Pancreas (tissue), 10 donors: ENCODE data around the gene SDS. TPM values are rescaled to one million over a fixed set of nuclear protein-coding genes. Genes with fewer than 3 reads are reported as not detected.

Source experiments
- ATAC-seq, 4 donors: fragments of 200-7000 bp; cut with Tn5 transposase; one replicate each; pipeline versions ENCODE4 v1.8.0 to v1.9.1; 2020; ENCODE audit warnings: mild to moderate bottlenecking in 4 of 4, moderate library complexity in 4 of 4
- DNase-seq, 6 donors: peaks; one replicate each; pipeline ENCODE4 v3.0.0-alpha.2; 2020
- FAIRE-seq: peaks from 2 replicates; lab custom pipeline; 2012; peaks lifted over from hg19 to GRCh38; lab: Jason Lieb, UNC
- H3K27ac ChIP-seq, 4 donors: fragments of 200-600 bp; sonication (generic); 1 replicate in 3 of 4; 2 replicates in 1 of 4; pipeline versions ENCODE4 v1.5.0 to v1.8.0; 2020
- H3K27me3 ChIP-seq, 4 donors: fragments of 200-600 bp; one replicate each; pipeline ENCODE4 v1.8.0; 2021
- H3K36me3 ChIP-seq, 3 donors: fragments of 200-600 bp; sonication (generic) in 1 of 3; one replicate each; pipeline versions ENCODE4 v1.5.0 to v1.8.0; 2020 to 2021
- H3K4me1 ChIP-seq, 3 donors: fragments of 200-600 bp; one replicate each; pipeline ENCODE4 v1.8.0; 2021
- H3K4me3 ChIP-seq, 4 donors: fragments of 200-600 bp; sonication (generic) in 2 of 4; one replicate each; pipeline versions ENCODE4 v1.5.0 to v1.8.0; 2020 to 2021
- H3K9me3 ChIP-seq, 4 donors: fragments of 200-600 bp; one replicate each; pipeline ENCODE4 v1.8.0; 2021
- CTCF ChIP-seq, 4 donors: fragments of 200-600 bp; sonication (generic) in 3 of 4; IDR thresholded peaks; one replicate each; pipeline versions ENCODE4 v1.5.0 to v1.8.0; 2021; ENCODE audit warnings: antibody characterized with exemption in 4 of 4
- WGBS, 2 donors: extraction: QIAGEN DNeasy Blood & Tissue Kit; methylation state at CpG; one replicate each; pipeline ENCODE4 v1.1.7; 2013; 5-methylcytosine and 5-hydroxymethylcytosine counted together
- intact Hi-C, 3 donors: fragments of 100-400 bp; cut with DNase I; formaldehyde crosslinking; loops; one replicate each; pipeline versions ENCODE4 v1.11.1 to v1.14.2; 2022
- polyA plus RNA-seq, 2 donors: library from polyadenylated mRNA; stranded (reverse); fragments of 200-250 nt; gene quantifications; one replicate each; pipeline ENCODE4 v1.2.3, GENCODE V29; 2013
- total RNA-seq, 6 donors: library from RNA; stranded (reverse); fragmentation: NEBNext Ultra II Directional in 4 of 6; extraction: Animal tissue kit (Norgen Biotek cat#: 25700) in 4 of 6; gene quantifications; one replicate each; pipeline versions ENCODE4 v1.2.1 to v1.2.4, GENCODE V29; 2021 to 2023
- donor health status: healthy with polysubstance abuse.
- donor health status: DM: no; HTN: no; CAD: no; lungs with moderate emphysema.
- donor health status: DM: no; HTN: no; CAD: no.
- donor health status: control.
- donor health status: control.
- donor health status: Bipolar disorder and iron deficiency.
- donor health status: DM: yes; HTN: yes; CAD: no.
- donor health status: DM: no; HTN: no; CAD: no.
- donor health status: DM: no; HTN: no; CAD: no.
- donor health status: DM: yes; HTN: yes; CAD: no.

The SDS gene
- total and polyA plus RNA-seq, 8 donors, result 0.14 to 3.4 (median 0.39) TPM; not detected in 2

DNA sequence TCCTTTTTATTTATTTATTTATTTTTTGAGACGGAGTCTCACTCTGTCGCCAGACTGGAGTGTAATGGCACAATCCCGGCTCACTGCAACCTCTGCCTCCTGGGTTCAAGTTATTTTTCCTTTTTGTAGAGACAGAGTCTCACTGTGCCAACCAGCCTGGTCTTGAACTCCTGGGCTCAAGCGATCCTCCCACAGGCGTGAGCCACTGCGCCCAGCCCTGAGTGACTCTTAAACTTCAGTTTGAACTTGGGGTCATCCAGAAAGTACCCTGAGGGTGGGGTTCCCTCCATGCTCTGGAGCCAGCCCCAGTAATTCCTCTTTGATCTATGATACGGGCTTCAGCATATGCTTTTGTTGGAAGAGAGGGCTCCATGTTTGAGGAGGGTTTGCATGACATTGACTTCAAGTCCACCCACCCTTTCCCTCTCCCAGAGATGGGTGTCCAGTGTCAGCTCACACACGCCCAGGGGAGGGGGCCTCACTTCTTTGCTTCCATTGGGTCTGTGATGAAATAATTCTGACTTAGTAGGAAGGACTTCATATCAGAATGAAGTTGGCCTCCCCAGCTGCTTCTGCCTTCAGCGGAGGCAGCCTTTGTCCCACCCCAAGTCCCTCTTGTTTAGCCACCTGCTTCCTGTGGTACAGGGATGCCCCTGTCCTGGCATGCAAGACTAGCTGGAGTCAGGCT lies 11.9 kb downstream of the SDS start:
- FAIRE-seq, result no peak
- intact Hi-C loops, result no loop called here
- Histone ChIP-seq H3K4me1 (no peaks in the 10 kb centered on the region), H3K27ac (no peak overlapping the region), H3K9me3 (no peaks in the 10 kb centered on the region), H3K27me3 (no peaks in the 10 kb centered on the region), H3K36me3 (peaks cover 0 to 7% (median 0%) of the 10 kb centered on the region in 3 donors), H3K4me3 (no peak overlapping the region)
- no peak for ATAC-seq
- WGBS, 2 donors, result 92% methylated on average over 9 of the region's 9 CpGs
- TF ChIP-seq CTCF (IDR thresholded peaks at IDR 0.05), result no peak
- DNase-seq, result no peak

DNA sequence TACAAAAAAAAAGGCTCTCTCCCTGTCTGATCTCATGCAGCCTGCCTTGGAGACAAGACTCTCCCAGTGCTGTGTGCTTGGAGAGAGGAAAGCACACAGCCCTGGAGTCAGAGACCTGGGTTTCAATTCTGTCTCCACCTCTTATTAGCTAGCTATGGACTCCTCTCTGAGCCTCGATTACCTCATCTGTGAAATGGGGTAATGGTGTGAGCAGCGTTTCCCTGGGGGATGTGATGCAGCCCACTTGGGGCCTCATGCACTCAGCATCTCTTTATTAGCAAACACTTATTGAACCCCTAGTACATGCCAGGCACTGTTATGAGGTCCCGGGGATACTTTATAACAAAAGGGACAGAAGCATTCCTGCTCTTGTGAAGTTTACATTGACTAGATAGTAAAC lies 12.5 kb downstream of the SDS start:
- intact Hi-C loops, result no loop called here

GRCh38 chr12:113390064-113391043 lies 13.3 kb downstream of the SDS start:
- no peak for TF ChIP-seq CTCF (IDR thresholded peaks at IDR 0.05)
- no peak overlapping the region for H3K27ac ChIP-seq
- H3K4me1 ChIP-seq, result no peaks in the 10 kb centered on the region
- FAIRE-seq (no peak), ATAC-seq (no peak), DNase-seq (no peak)
- H3K4me3 ChIP-seq, result no peak overlapping the region
- peaks cover 0 to 14% (median 0%) of the 10 kb centered on the region in 3 donors for H3K36me3 ChIP-seq
- no peaks in the 10 kb centered on the region for H3K9me3 ChIP-seq
- 91 to 93% methylated on average over 6 of the region's 6 CpGs for WGBS, 2 donors
- intact Hi-C loops, result no loop called here
- no peaks in the 10 kb centered on the region for H3K27me3 ChIP-seq

More for the DNA sequence above, 12.5 kb downstream of the SDS start:
- Histone ChIP-seq H3K27ac (no peak overlapping the region), H3K4me1 (no peaks in the 10 kb centered on the region), H3K9me3 (no peaks in the 10 kb centered on the region), H3K36me3 (peaks cover 0 to 7% (median 0%) of the 10 kb centered on the region in 3 donors), H3K27me3 (no peaks in the 10 kb centered on the region), H3K4me3 (no peak overlapping the region)
- no peak for TF ChIP-seq CTCF (IDR thresholded peaks at IDR 0.05)
- FAIRE-seq, result no peak
- no peak for ATAC-seq
- 89 to 94% methylated on average over 3 of the region's 3 CpGs for WGBS, 2 donors
- DNase-seq, result no peak

GRCh38 chr12:113388351-113388750 lies 15.3 kb downstream of the SDS start:
- DNase-seq (no peak), FAIRE-seq (no peak), ATAC-seq (no peak)
- no peaks in the 10 kb centered on the region for H3K4me1 ChIP-seq
- H3K4me3 ChIP-seq, result no peak overlapping the region
- WGBS, 2 donors, result 94 to 95% methylated on average over 12 to 14 of the region's 14 CpGs
- H3K27me3 ChIP-seq, result no peaks in the 10 kb centered on the region
- no peak for TF ChIP-seq CTCF (IDR thresholded peaks at IDR 0.05)
- H3K36me3 ChIP-seq, result peaks cover 0 to 15% (median 0%) of the 10 kb centered on the region in 3 donors
- no peak overlapping the region for H3K27ac ChIP-seq
- no peaks in the 10 kb centered on the region for H3K9me3 ChIP-seq
- intact Hi-C loops, result no loop called here
